ENCODE results near the gene NAT14. TPM values are rescaled to one million over a fixed set of nuclear protein-coding genes. Genes with fewer than 3 reads are reported as not detected.

Gene NAT14
- total and polyA plus RNA-seq, 8 donors, result 4.3 to 22.1 (median 8.7) TPM; not detected in 3

GRCh38 chr19:55457683-55458457 is 27.1 kb upstream of the NAT14 start:
- Histone ChIP-seq H3K36me3 (peaks cover 0 to 34% (median 25%) of the 10 kb centered on the region in 4 donors), H3K27ac (no peak overlapping the region), H3K9me3 (no peaks in the 10 kb centered on the region), H3K4me1 (peaks cover 20 to 35% (median 31%) of the 10 kb centered on the region in 4 donors), H3K27me3 (peaks cover 0 to 5% (median 4%) of the 10 kb centered on the region in 3 donors), H3K4me3 (no peak overlapping the region)
- TF ChIP-seq EP300 (IDR thresholded peaks at IDR 0.05) (no peak), POLR2AphosphoS5 (IDR thresholded peaks at IDR 0.05) (no peak), CTCF (IDR thresholded peaks at IDR 0.05) (no peak), POLR2A (IDR thresholded peaks at IDR 0.05) (no peak)
- no peak for DNase-seq
- intact Hi-C loops (cut with DNase I; ENCODE audit: low total_unique reads), result no loop called here
- WGBS, 5 donors, result 79 to 87% (median 85%) methylated on average over 15 to 16 of the region's 16 CpGs

- WGBS, 5 donors, result 60 to 74% (median 65%) methylated on average over 6 to 8 of the region's 8 CpGs
- no peak for DNase-seq
- Histone ChIP-seq H3K27ac (peak overlapping the region in 4 of 5 donors; percentile 91 to 96 (median 94)), H3K9me3 (no peaks in the 10 kb centered on the region), H3K36me3 (peaks cover 0 to 26% (median 21%) of the 10 kb centered on the region in 4 donors), H3K4me1 (peaks cover 17 to 31% (median 28%) of the 10 kb centered on the region in 4 donors), H3K4me3 (peak overlapping the region in 2 of 4 donors; percentile 76 to 83), H3K27me3 (no peaks in the 10 kb centered on the region)
- TF ChIP-seq POLR2A (IDR thresholded peaks at IDR 0.05), result no peak
- no peak for TF ChIP-seq EP300 (IDR thresholded peaks at IDR 0.05)
- TF ChIP-seq POLR2AphosphoS5 (IDR thresholded peaks at IDR 0.05), result no peak
- no peak for TF ChIP-seq CTCF (IDR thresholded peaks at IDR 0.05)
- intact Hi-C loops (cut with DNase I; ENCODE audit: low total_unique reads), result no loop called here
Observed at GRCh38 chr19:55459551-55459949, 25.4 kb upstream of the NAT14 start.

GRCh38 chr19:55459950-55460657 is 24.9 kb upstream of the NAT14 start:
- TF ChIP-seq POLR2A (IDR thresholded peaks at IDR 0.05), result no peak
- TF ChIP-seq CTCF (IDR thresholded peaks at IDR 0.05), result no peak
- TF ChIP-seq EP300 (IDR thresholded peaks at IDR 0.05), result no peak
- TF ChIP-seq POLR2AphosphoS5 (IDR thresholded peaks at IDR 0.05), result no peak
- Histone ChIP-seq H3K9me3 (no peaks in the 10 kb centered on the region), H3K27ac (peak overlapping the region; percentile 91 to 96 (median 94)), H3K36me3 (peaks cover 0 to 20% (median 17%) of the 10 kb centered on the region in 4 donors), H3K4me3 (peak overlapping the region; percentile 76 to 85 (median 82)), H3K27me3 (no peaks in the 10 kb centered on the region), H3K4me1 (peaks cover 17 to 31% (median 28%) of the 10 kb centered on the region in 4 donors)
- WGBS, 5 donors, result 17 to 25% (median 22%) methylated on average over 16 of the region's 16 CpGs
- DNase-seq, result peak in 1 of 2 donors; percentile 66
- intact Hi-C loops (cut with DNase I; ENCODE audit: low total_unique reads), result no loop called here

GRCh38 chr19:55460670-55461258 is 24.2 kb upstream of the NAT14 start:
- intact Hi-C loops (cut with DNase I; ENCODE audit: low total_unique reads), result no loop called here
- Histone ChIP-seq H3K36me3 (peaks cover 0 to 14% (median 10%) of the 10 kb centered on the region in 4 donors), H3K27ac (peak overlapping the region; percentile 91 to 96 (median 94)), H3K4me1 (peaks cover 17 to 31% (median 28%) of the 10 kb centered on the region in 4 donors), H3K9me3 (no peaks in the 10 kb centered on the region), H3K27me3 (no peaks in the 10 kb centered on the region), H3K4me3 (peak overlapping the region; percentile 76 to 85 (median 82))
- WGBS, 5 donors, result 5 to 14% (median 9%) methylated on average over 20 to 24 of the region's 24 CpGs
- no peak for TF ChIP-seq POLR2A (IDR thresholded peaks at IDR 0.05)
- TF ChIP-seq EP300 (IDR thresholded peaks at IDR 0.05), result no peak
- DNase-seq, result peak; percentile 78 to 95

All from stomach (tissue), 9 donors.